Measurements from ENCODE around the gene STEAP1. TPM values are rescaled to one million over a fixed set of nuclear protein-coding genes. Genes with fewer than 3 reads are reported as not detected.
A peak's percentile ranks its signal among the peaks of the same experiment; 100 is the strongest.
"Not testable (repeated sequence)": the region's sequence is repeated elsewhere in the genome, so short reads cannot be mapped to it uniquely, and the experiment has no call there.

The STEAP1 gene
- 16.3 TPM for total RNA-seq

DNA sequence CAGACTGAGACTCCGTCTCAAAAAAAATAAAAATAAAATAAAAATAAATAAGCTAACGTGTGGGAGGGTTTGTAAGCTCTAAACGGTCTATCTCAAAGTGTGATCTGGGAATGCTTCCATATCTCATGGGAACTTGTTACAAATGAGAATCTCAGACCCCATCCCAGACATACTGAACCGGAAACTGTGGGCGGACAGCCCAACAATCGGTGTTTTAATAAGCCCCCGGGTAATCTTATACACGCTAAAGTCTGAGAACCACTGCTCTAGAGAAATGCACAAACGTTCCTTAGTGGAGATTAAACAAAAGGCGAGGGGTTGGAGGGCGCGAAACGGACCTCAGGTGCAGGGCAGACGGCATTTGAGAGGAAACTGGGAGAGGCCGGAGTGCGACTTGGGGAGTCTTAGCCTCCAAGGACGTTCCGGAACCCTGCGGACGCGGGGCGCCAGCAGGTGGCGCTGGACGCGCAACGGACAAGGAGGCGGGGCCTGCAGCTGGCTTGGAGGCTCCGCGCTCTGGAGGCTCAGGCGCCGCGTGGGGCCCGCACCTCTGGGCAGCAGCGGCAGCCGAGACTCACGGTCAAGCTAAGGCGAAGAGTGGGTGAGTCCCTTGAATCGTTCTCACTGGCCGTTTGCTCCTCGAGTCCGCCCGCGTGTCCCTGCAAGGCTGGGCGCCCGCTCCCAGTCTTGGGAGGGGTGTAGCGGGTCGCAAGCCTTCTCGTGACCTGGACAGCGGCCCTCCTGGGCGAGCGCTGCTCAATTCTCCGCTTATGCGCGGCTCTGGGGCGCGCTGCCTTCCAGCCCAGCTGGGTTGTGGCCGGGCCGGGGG is at the start of gene STEAP1:
STEAP1 (plus strand) TSS at position 527 of the 829 bp plus-strand sequence. CDS start 5,320 bp downstream, outside the sequence.
- DNase-seq = peak; percentile 51

DNA sequence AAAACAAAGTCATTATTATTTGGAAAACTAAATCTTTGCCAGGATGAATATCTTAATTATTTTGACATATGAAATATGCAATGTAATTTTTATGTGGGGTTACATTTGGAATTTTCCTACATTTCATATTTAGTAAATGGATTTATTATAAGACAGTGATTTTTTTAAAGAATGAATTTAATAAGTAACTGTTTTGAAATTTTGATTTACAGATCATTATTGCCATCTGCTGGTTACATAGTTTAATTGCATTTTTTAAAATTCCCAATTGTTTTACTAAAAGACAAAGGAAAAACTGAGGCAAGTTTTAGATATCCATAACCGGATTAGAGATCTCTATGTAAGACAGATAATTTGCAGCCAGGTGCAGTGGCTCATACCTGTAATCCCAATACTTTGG is 39.3 kb upstream of the STEAP1 start:
- not testable (repeated sequence) for DNase-seq

- not testable (repeated sequence) for DNase-seq
Observed at GRCh38 chr7:90118551-90119177, 35.6 kb upstream of the STEAP1 start.

DNA sequence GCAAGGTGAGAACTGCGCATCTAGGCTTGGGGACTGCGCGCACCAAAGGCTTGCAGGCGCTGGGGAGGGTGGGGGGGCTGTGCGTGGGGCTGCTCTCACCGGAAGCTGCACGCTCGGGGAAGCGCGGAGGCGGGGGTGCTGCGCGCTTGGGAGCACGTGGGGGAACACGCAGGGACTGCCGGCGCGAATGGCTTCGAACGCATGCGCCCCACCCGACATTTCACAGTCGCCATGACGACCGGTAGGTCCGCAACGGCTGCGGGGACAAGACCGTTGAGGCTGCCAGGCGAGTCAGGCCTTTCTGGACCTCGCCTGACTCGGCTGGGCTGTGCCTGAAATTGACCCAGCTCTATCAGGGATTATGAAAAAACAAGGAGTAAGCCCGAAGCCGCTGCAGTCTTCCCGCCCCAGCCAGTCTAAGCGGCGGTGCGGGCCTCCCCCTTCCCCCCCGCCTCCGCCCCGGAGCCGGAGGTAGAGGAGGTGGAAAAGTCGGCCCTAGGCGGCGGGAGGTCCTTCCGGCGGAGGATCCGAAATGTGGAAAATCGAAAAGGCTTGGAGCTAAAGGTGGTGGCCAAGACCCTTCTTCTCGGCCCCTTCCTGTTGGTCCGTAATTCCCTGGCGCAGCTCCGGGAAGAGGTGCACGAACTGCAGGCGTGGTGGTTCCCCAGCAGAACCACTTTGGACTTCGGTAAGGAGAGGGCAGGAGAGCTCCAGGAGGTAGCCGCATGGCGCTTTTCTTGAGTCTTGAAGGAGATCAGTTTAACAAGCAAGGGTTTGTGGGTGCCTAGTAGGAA is 34.9 kb upstream of the STEAP1 start:
- no peak for DNase-seq

DNA sequence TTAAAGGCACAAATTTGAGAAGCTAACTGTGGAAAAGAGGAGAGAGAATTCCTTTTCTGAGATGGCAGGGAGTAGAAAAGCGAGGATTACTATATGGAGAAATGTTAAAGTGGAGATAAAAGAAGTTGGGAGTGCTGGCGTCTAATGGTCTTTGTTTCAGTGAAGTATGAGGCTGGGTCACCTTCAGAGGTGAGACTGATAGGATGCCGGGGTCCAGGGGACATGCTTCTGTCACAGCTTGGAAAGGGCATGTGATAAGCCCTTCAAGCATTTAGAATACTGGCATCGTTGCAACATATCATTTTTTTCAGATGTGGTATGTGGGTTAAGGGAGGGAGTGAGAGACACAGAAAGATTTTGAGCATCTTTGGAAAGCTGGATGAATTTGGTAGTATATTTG is 34.1 kb upstream of the STEAP1 start:
- not testable (repeated sequence) for DNase-seq

- not testable (repeated sequence) for DNase-seq
Observed at GRCh38 chr7:90131746-90132145, 22.5 kb upstream of the STEAP1 start.

GRCh38 chr7:90147079-90147960 is 6.9 kb upstream of the STEAP1 start:
- not testable (repeated sequence) for DNase-seq

DNA sequence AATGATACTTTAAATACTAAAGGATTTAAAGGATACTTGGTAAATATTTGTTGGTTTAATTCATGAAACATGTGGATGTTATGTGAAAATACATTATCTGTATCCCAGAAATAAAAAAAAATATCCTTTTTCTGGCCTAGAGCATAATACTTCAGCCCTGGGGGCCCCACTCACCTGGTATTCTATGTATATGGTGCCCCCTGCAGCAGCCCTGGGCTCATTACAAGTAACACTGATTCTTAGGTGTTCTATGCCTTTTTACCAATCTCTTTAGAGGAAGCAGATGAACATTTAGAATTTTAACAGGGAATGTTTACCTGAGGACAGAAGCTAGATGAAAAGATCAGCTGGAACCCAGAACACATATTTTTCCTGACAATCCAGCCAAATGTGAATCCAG is 4.8 kb upstream of the STEAP1 start:
- not testable (repeated sequence) for DNase-seq

GRCh38 chr7:90151884-90152283 is 2.4 kb upstream of the STEAP1 start:
- DNase-seq = not testable (repeated sequence)

- DNase-seq = peak; percentile 58
Observed at GRCh38 chr7:90152642-90153253, 1.5 kb upstream of the STEAP1 start.

- DNase-seq = no peak
Observed at GRCh38 chr7:90155206-90155605, 937 bp downstream of the STEAP1 start.

DNA sequence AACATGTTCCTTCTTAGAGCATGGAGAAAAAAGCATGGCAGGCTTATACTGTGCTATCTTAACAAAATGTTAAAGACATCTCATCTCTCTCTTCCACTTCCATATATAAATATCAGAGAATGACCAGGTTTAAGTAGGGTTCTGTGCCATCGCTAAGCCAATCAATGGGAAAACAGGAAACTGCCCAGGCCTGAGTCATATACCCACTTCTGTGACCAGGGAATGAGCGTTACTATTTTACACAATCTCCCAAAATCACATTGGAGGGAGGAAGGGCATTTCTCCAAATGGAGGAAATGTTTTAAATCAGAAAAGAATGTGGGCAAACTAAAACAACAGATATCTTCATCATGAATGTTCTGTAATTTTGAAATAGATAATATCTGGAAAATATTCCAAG is 3.1 kb downstream of the STEAP1 start:
- DNase-seq = not testable (repeated sequence)

DNA sequence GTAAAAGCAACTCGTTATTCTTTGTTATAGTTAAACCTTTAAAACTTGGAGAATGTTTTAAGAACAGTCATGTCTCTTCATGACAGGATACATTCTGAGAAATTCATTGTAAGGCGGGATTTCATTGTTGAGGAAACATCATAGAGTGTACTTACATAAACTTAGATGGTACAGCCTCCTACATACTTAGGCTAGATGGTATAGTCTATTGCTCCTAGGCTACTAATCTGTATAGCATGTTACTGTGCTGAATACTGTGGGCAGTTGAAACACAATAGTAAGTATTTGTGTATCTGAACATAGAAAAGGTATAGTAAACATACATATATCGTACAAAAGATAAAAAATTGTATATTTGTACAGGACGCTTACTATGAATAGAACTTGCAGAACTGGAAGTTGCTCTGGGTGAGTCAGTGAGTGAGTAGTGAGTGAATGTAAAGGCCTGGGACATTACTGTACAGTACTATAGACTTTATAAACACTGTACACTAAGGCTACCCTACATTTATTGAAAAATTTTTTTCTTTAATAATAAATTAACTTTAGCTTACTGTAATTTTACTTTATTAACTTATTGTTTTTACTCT is 3.6 kb downstream of the STEAP1 start:
- DNase-seq = not testable (repeated sequence)

DNA sequence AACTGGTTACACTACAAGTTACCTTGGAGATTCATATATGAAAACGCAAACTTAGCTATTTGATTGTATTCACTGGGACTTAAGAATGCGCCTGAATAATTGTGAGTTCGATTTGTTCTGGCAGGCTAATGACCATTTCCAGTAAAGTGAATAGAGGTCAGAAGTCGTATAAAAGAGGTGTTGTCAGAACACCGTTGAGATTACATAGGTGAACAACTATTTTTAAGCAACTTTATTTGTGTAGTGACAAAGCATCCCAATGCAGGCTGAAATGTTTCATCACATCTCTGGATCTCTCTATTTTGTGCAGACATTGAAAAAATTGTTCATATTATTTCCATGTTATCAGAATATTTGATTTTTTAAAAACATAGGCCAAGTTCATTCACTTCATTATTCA is 9.3 kb downstream of the STEAP1 start:
- no peak for DNase-seq

DNA sequence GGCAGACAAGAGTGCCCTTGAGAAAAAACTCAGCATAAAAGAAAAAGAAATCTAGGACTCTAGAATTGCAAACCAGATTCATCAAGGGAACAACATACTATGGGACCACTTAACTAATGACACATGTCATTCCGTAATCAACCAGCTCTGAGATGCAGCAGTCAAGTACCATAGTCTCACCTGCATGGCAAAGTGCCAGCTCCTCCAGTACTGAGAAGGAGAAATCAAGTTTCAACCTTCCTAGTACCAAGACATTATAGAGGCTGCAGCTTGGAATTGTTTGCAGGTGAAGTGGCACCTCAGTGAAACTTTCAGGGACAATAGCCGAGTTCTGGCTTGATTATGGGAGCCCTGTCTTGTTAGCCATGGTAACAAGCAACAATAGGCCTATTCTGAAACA is 11.5 kb downstream of the STEAP1 start:
- no peak for DNase-seq

GRCh38 chr7:90166153-90166552 is 11.9 kb downstream of the STEAP1 start:
- no peak for DNase-seq

DNA sequence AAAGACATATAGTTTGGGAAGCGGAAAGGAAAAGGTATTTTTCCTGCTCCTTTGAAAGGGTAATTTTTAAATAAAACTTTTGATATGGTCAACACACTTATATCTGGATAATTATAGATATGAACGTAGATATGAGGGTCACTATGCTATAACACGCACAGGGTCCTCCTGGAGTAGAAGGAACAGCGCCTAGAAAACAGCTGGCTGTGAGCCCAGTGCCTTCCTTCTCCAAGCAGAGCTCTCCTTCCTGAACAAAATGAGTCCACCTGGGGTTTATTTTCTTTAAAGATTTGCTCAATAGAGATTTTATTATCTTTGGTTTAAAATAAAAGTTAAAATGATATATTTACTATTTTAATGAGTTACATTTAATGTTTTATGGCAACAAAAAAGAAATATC is 13.1 kb downstream of the STEAP1 start:
- DNase-seq = no peak

DNA sequence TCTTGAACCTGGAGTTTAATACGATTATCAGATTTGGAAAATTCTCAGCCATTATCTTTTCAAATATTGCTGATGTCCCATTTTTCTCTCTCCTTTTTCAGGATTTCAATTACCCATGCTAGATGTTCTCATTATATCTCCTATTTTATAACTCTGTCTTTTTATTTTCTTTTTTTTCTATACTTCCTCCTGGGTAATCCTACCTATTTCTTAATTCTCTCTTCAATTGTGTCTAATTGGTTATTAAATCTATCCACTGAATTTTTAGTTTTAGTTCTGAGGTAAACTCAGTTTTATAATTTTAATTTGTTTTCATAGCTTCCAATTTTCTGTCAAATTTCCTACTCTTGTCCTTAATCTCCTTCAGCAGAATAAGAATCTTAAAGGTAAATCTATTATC is 15.6 kb downstream of the STEAP1 start:
- no peak for DNase-seq

- DNase-seq = no peak
Observed at GRCh38 chr7:90172121-90172520, 17.9 kb downstream of the STEAP1 start.

GRCh38 chr7:90172624-90173023 is 18.4 kb downstream of the STEAP1 start:
- no peak for DNase-seq

Measured in skin of body (tissue), 2 donors.